Lower lobe of right lung (tissue), 2 donors: Measurements from ENCODE around the gene NME7. TPM values are rescaled to one million over a fixed set of nuclear protein-coding genes. Genes with fewer than 3 reads are reported as not detected.
"Not testable (repeated sequence)": the region's sequence is repeated elsewhere in the genome, so short reads cannot be mapped to it uniquely, and the experiment has no call there.

Experiments used
- ATAC-seq, 2 donors: fragments of 200-7000 bp; cut with Tn5 transposase; one replicate each; pipeline ENCODE4 v1.9.1; 2020 to 2022; ENCODE audit warnings: mild to moderate bottlenecking in 2 of 2, moderate library complexity in 2 of 2
- DNase-seq: peaks from one replicate; pipeline ENCODE4 v3.0.0-alpha.2; 2020
- H3K27ac ChIP-seq: fragments of 200-600 bp; one replicate; pipeline ENCODE4 v1.8.0; 2022
- H3K27me3 ChIP-seq: fragments of 200-600 bp; one replicate; pipeline ENCODE4 v1.8.0; 2022; ENCODE audit warnings: low read depth
- H3K36me3 ChIP-seq: fragments of 200-600 bp; one replicate; pipeline ENCODE4 v1.8.0; 2022; ENCODE audit warnings: mild to moderate bottlenecking
- H3K4me1 ChIP-seq: fragments of 200-600 bp; one replicate; pipeline ENCODE4 v1.8.0; 2022
- H3K4me3 ChIP-seq: fragments of 200-600 bp; one replicate; pipeline ENCODE4 v1.8.0; 2022; ENCODE audit warnings: mild to moderate bottlenecking
- H3K9me3 ChIP-seq: fragments of 200-600 bp; one replicate; pipeline ENCODE4 v1.8.0; 2022
- intact Hi-C: fragments of 100-400 bp; cut with DNase I; formaldehyde crosslinking; loops from one replicate; pipeline ENCODE4 v1.11.0; 2022
- long read RNA-seq: library from polyadenylated mRNA; unstranded; transcript quantifications from one replicate; pipeline ENCODE4 v2.0.0, GENCODE V29; 2021
- total RNA-seq: library from RNA; stranded (reverse); fragmentation: NEBNext Ultra II Directional; extraction: Animal tissue kit (Norgen Biotek cat#: 25700); gene quantifications from one replicate; pipeline ENCODE4 v1.2.1, GENCODE V29; 2021
- TF ChIP-seq, protein P1 (sequence below): fragments of 200-600 bp; IDR thresholded peaks from one replicate; pipeline ENCODE4 v1.8.0; 2022; ENCODE audit warnings: antibody characterized with exemption, mild to moderate bottlenecking
- donor health status: DM: no; HTN: yes; CAD: no; lungs with severe emphysema.

NME7 gene
- total RNA-seq = 17.3 TPM
- long read RNA-seq, full-length matches to known transcripts = 16 of 26 reads
- long read RNA-seq, partial matches to known transcripts = 1 of 26 reads
- long read RNA-seq, other reads (novel, unspliced or antisense) = 9 of 26 reads

DNA sequence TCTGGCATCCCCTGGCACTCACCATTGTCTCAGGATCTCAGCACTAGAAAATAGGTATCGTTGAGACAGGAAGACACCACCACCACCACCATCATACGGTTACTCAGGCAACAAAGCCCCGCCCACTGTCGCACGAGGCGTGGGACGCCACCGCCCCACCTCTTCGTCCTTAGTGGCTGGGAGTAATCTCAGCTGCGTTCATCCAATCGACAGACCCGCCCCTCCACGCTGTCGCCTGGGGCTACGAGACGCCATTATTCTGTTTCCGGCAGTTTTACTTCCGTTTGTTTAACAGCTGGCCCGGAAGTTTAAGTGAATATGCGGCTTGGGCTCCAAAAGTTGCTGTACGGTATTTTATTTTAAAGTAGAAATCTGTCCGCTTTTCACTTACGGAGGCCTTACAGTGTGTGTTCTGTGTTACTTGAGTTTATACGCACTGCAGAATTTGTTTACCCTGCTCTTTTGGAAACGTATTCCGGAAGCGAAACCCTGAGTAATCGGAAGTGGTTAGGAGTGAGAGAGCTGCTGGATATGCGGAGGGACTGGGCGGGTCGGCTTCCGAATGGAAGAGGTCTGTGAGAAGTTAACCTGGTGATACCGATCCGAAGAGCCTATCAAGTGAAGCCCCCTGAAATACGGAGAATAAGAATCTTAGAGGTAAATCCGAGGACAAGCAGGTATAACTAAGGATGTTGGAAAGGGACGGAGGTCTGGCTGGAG, at the start of gene NME7, which contains the start of gene BLZF1:
Gene NME7, minus strand, starts transcription at position 112 of the 720 bp plus-strand sequence. Its CDS starts 87 bp downstream, at position 25.
Gene BLZF1, plus strand, starts transcription at position 510 of the 720 bp plus-strand sequence. CDS start 1,328 bp downstream, outside the sequence.
- peak; percentile 99 to 100 for ATAC-seq
- peak within 1 kb of the TSS; percentile 79 for H3K4me3 ChIP-seq
- TF ChIP-seq, protein P1, sequence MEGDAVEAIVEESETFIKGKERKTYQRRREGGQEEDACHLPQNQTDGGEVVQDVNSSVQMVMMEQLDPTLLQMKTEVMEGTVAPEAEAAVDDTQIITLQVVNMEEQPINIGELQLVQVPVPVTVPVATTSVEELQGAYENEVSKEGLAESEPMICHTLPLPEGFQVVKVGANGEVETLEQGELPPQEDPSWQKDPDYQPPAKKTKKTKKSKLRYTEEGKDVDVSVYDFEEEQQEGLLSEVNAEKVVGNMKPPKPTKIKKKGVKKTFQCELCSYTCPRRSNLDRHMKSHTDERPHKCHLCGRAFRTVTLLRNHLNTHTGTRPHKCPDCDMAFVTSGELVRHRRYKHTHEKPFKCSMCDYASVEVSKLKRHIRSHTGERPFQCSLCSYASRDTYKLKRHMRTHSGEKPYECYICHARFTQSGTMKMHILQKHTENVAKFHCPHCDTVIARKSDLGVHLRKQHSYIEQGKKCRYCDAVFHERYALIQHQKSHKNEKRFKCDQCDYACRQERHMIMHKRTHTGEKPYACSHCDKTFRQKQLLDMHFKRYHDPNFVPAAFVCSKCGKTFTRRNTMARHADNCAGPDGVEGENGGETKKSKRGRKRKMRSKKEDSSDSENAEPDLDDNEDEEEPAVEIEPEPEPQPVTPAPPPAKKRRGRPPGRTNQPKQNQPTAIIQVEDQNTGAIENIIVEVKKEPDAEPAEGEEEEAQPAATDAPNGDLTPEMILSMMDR = no peak
- no peaks in the 10 kb centered on the region for H3K9me3 ChIP-seq
- peak; percentile 98 for DNase-seq
- H3K4me1 ChIP-seq = peaks cover 24% of the 10 kb centered on the region
- no peaks in the 10 kb centered on the region for H3K27me3 ChIP-seq
- peaks cover 33% of the 10 kb centered on the region for H3K36me3 ChIP-seq
- peak within 1 kb of the TSS; percentile 82 for H3K27ac ChIP-seq
- intact Hi-C loops = no loop called here

GRCh38 chr1:169414952-169415351, 47.4 kb upstream of the NME7 start:
- no peaks in the 10 kb centered on the region for H3K36me3 ChIP-seq
- no peaks in the 10 kb centered on the region for H3K4me1 ChIP-seq
- no peaks in the 10 kb centered on the region for H3K27me3 ChIP-seq
- peaks cover 10% of the 10 kb centered on the region for H3K9me3 ChIP-seq
- intact Hi-C loops = no loop called here
- H3K4me3 ChIP-seq = no peak overlapping the region
- no peak for ATAC-seq
- TF ChIP-seq, protein P1 = no peak
- DNase-seq = no peak
- no peak overlapping the region for H3K27ac ChIP-seq

DNA sequence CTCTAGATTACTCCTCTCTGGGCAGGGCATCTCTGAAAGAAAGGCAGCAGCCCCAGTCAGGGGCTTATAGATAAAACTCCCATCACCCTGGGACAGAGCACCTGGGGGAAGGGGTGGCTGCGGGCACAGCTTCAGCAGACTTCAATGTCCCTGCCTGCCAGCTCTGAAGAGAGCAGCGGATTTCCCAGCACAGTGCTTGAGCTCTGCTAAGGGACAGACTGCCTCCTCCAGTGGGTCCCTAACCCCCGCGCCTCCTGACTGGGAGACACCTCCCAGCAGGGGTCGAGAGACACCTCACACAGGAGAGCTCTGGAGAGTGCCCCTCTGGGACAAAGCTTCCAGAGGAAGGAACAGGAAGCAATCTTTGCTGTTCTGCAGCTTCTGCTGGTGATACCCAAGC, 40.7 kb upstream of the NME7 start:
- H3K9me3 ChIP-seq = peaks cover 52% of the 10 kb centered on the region
- H3K4me3 ChIP-seq, H3K27ac ChIP-seq, H3K36me3 ChIP-seq, H3K4me1 ChIP-seq, H3K27me3 ChIP-seq, ATAC-seq, DNase-seq, intact Hi-C loops: not testable (repeated sequence)

- DNase-seq, H3K36me3 ChIP-seq, H3K4me3 ChIP-seq, H3K27ac ChIP-seq, H3K27me3 ChIP-seq, ATAC-seq, H3K4me1 ChIP-seq, intact Hi-C loops: not testable (repeated sequence)
- H3K9me3 ChIP-seq = peaks cover 24% of the 10 kb centered on the region
Observed at GRCh38 chr1:169402578-169402977, 35.0 kb upstream of the NME7 start.

GRCh38 chr1:169395955-169396354, 28.4 kb upstream of the NME7 start:
- ATAC-seq = no peak
- no peaks in the 10 kb centered on the region for H3K27me3 ChIP-seq
- H3K4me1 ChIP-seq = no peaks in the 10 kb centered on the region
- no peaks in the 10 kb centered on the region for H3K9me3 ChIP-seq
- H3K36me3 ChIP-seq = peaks cover 42% of the 10 kb centered on the region
- no peak overlapping the region for H3K27ac ChIP-seq
- no peak for DNase-seq
- TF ChIP-seq, protein P1 = no peak
- intact Hi-C loops = no loop called here
- no peak overlapping the region for H3K4me3 ChIP-seq

DNA sequence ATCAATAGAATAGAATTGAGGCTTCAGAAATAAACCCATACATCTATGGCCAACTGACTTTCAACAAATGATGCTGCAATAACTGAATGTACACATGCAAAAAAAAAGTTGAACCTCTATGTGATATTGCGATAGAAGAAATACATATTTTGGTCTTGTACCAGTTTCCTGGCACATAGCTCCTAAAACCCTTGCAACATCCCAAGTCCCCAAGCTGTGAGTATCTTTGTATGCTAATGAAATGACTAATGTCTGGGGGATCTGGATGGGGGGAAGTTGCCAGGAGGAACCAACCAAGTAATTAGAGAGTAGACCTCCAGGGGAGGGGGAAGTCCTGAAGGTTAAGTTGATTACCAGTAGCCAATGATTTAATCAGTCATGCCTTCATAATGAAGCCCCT, 24.8 kb upstream of the NME7 start:
- TF ChIP-seq, protein P1 = no peak
- H3K36me3 ChIP-seq = peaks cover 78% of the 10 kb centered on the region
- intact Hi-C loops = no loop called here

More for the DNA sequence above, 24.8 kb upstream of the NME7 start:
- DNase-seq (no peak), ATAC-seq (no peak)
- no peaks in the 10 kb centered on the region for H3K4me1 ChIP-seq
- no peak overlapping the region for H3K27ac ChIP-seq
- no peaks in the 10 kb centered on the region for H3K27me3 ChIP-seq
- H3K4me3 ChIP-seq = no peak overlapping the region
- H3K9me3 ChIP-seq = no peaks in the 10 kb centered on the region
